Measurements from ENCODE around the gene ZNF536. TPM values are rescaled to one million over a fixed set of nuclear protein-coding genes. Genes with fewer than 3 reads are reported as not detected.
"Not testable (repeated sequence)": the region's sequence is repeated elsewhere in the genome, so short reads cannot be mapped to it uniquely, and the experiment has no call there.

The ZNF536 gene
- total and polyA plus RNA-seq, 10 of the 15 experiments (the other 5 are each of a cell fraction or from before 2014, with no cell fraction given): not detected

GRCh38 chr19:30445385-30445784, 73.2 kb downstream of the ZNF536 start (continued):
- TF ChIP-seq BHLHE40 (IDR thresholded peaks at IDR 0.05; ENCODE audit: borderline replicate concordance in 1 of 2, low read depth in 2 of 2, low read length in 1 of 2) (no peak), IRF3 (IDR thresholded peaks at IDR 0.05) (no peak), ATF7 (IDR thresholded peaks at IDR 0.05; ENCODE audit: low read depth) (no peak)

- H3K4me2 ChIP-seq (ENCODE audit: control insufficient read depth, insufficient read depth); H3K4me1 ChIP-seq (ENCODE audit: control insufficient read depth, insufficient read depth, low read length); H3K9ac ChIP-seq (ENCODE audit: control insufficient read depth, insufficient read depth, low read length); intact Hi-C loops (cut with micrococcal nuclease; ENCODE audit: unreplicated experiment); RAD21 ChIA-PET (ENCODE audit: unreplicated experiment); FAIRE-seq; ATAC-seq; H3K36me3 ChIP-seq (ENCODE audit: control insufficient read depth in 2 of 2, insufficient read depth in 2 of 2, low read length in 1 of 2); H3K79me2 ChIP-seq (ENCODE audit: control insufficient read depth, insufficient read depth, low read length); SMC1A ChIA-PET (ENCODE audit: uncharacterized antibody, unreplicated experiment); CTCF ChIA-PET; H4K20me1 ChIP-seq (ENCODE audit: control insufficient read depth, insufficient read depth); in situ Hi-C loops (cut with MboI); H3K27me3 ChIP-seq (replicated peaks in 1 of 2; ENCODE audit: control insufficient read depth in 2 of 2, insufficient read depth in 2 of 2, low read length in 1 of 2); H3K27ac ChIP-seq (ENCODE audit: control insufficient read depth, insufficient read depth); H3K4me3 ChIP-seq; H3K9me3 ChIP-seq (replicated peaks; ENCODE audit: control insufficient read depth, insufficient read depth, low read length); H2AFZ ChIP-seq (ENCODE audit: control insufficient read depth, low read depth, low read length); DNase-seq (ENCODE audit: low read depth, low spot score); POLR2A ChIA-PET; BruUV-seq (replicated peaks): not testable (repeated sequence)
- WGBS (ENCODE audit: insufficient coverage, insufficient replicate concordance, low lambda C conversion rate, missing lambda C conversion rate): 85% methylated on average over 8 of the region's 9 CpGs
Observed at GRCh38 chr19:30446120-30446519, 73.9 kb downstream of the ZNF536 start.

- ChIA-PET SMC1A (ENCODE audit: uncharacterized antibody, unreplicated experiment) (no interaction called here), POLR2A (no interaction called here), CTCF (no interaction called here), RAD21 (ENCODE audit: unreplicated experiment) (no interaction called here)
- Histone ChIP-seq H3K79me2 (ENCODE audit: control insufficient read depth, insufficient read depth, low read length) (no peaks in the 10 kb centered on the region), H3K9me3 (replicated peaks; ENCODE audit: control insufficient read depth, insufficient read depth, low read length) (no peaks in the 10 kb centered on the region; the same call in 2 of the 3 replicates), H3K27ac (ENCODE audit: control insufficient read depth, insufficient read depth) (no peak overlapping the region), H3K36me3 (ENCODE audit: control insufficient read depth in 2 of 2, insufficient read depth in 2 of 2, low read length in 1 of 2) (no peaks in the 10 kb centered on the region), H3K9ac (ENCODE audit: control insufficient read depth, insufficient read depth, low read length) (no peak overlapping the region), H3K4me2 (ENCODE audit: control insufficient read depth, insufficient read depth) (no peak overlapping the region), H3K4me3 (no peak overlapping the region), H3K4me1 (ENCODE audit: control insufficient read depth, insufficient read depth, low read length) (no peaks in the 10 kb centered on the region), H4K20me1 (ENCODE audit: control insufficient read depth, insufficient read depth) (no peaks in the 10 kb centered on the region), H3K27me3 (replicated peaks in 1 of 2; ENCODE audit: control insufficient read depth in 2 of 2, insufficient read depth in 2 of 2, low read length in 1 of 2) (no peaks in the 10 kb centered on the region), H2AFZ (ENCODE audit: control insufficient read depth, low read depth, low read length) (no peak overlapping the region)
- WGBS (ENCODE audit: insufficient coverage, insufficient replicate concordance, low lambda C conversion rate, missing lambda C conversion rate): 20% methylated on average over 10 of the region's 10 CpGs
- DNase-seq (ENCODE audit: low read depth, low spot score) (no peak), FAIRE-seq (no peak), ATAC-seq (no peak)
- no TSS peak for BruUV-seq (replicated peaks)
- intact Hi-C loops (cut with micrococcal nuclease; ENCODE audit: unreplicated experiment) (no loop called here), in situ Hi-C loops (cut with MboI) (no loop called here)
- TF ChIP-seq SIX5 (IDR thresholded peaks at IDR 0.05; ENCODE audit: low read depth, low read length, severe bottlenecking) (no peak), TCF7 (IDR thresholded peaks at IDR 0.05; ENCODE audit: borderline replicate concordance) (no peak), SMAD1 (IDR thresholded peaks at IDR 0.05; ENCODE audit: low read depth, partially characterized antibody) (no peak), SPI1 (IDR thresholded peaks at IDR 0.05; ENCODE audit: borderline replicate concordance, insufficient read depth, low read depth, low read length) (no peak), E2F8 (IDR thresholded peaks at IDR 0.05; ENCODE audit: low read depth, partially characterized antibody) (no peak)
Observed at GRCh38 chr19:30446850-30447552, 74.8 kb downstream of the ZNF536 start.
